Stomach (tissue), 19 donors: ENCODE data around the gene ATP12A. TPM values are rescaled to one million over a fixed set of nuclear protein-coding genes. Genes with fewer than 3 reads are reported as not detected.

Source experiments
- DNase-seq, 2 donors: peaks; one replicate each; pipeline versions ENCODE4 v3.0.0 to v3.0.0-alpha.2; 2013 to 2019
- H3K27ac ChIP-seq, 5 donors: fragments of 200-600 bp in 4 of 5; sonication (generic) in 4 of 5; one replicate each; pipeline ENCODE4 v1.5.1; 2013 to 2019; ENCODE audit warnings: mild to moderate bottlenecking in 1 of 5, moderate library complexity in 1 of 5
- H3K27me3 ChIP-seq, 3 donors: fragments of 200-600 bp; sonication (generic); one replicate each; pipeline ENCODE4 v1.5.1; 2017 to 2019; ENCODE audit warnings: mixed run types in 1 of 3
- H3K36me3 ChIP-seq, 4 donors: fragments of 200-600 bp; sonication (generic); 1 replicate in 3 of 4; 2 replicates in 1 of 4; pipeline ENCODE4 v1.5.1; 2016 to 2019
- H3K4me1 ChIP-seq, 4 donors: fragments of 200-600 bp; sonication (generic); one replicate each; pipeline ENCODE4 v1.5.1; 2016 to 2019
- H3K4me3 ChIP-seq, 4 donors: fragments of 200-600 bp; sonication (generic) in 3 of 4; one replicate each; pipeline ENCODE4 v1.5.1; 2016 to 2019; ENCODE audit warnings: mild to moderate bottlenecking in 1 of 4
- H3K9me3 ChIP-seq, 4 donors: fragments of 200-600 bp; sonication (generic); one replicate each; pipeline ENCODE4 v1.5.1; 2016 to 2019
- CTCF ChIP-seq, 7 experiments: fragments of 450-650 bp in 4 of 7; fragments of 200-600 bp in 3 of 7; sonication (generic) in 3 of 7; IDR thresholded peaks; one replicate each; pipeline ENCODE4 v1.5.1; 2016 to 2019; ENCODE audit warnings: antibody characterized with exemption in 7 of 7, control low read depth in 2 of 7, mild to moderate bottlenecking in 1 of 7
- EP300 ChIP-seq: sonication (generic); formaldehyde crosslinking; IDR thresholded peaks from one replicate; pipeline ENCODE4 v1.6.1; 2017; ENCODE audit warnings: antibody characterized with exemption
- POLR2A ChIP-seq, 4 donors: fragments of 450-650 bp; IDR thresholded peaks; one replicate each; pipeline ENCODE4 v1.6.1; 2016; ENCODE audit warnings: antibody characterized with exemption in 4 of 4, control low read depth in 2 of 4, mild to moderate bottlenecking in 1 of 4, moderate library complexity in 1 of 4
- POLR2AphosphoS5 ChIP-seq, 3 donors: sonication (generic); formaldehyde crosslinking; IDR thresholded peaks; one replicate each; pipeline ENCODE4 v1.6.1; 2016; ENCODE audit warnings: antibody characterized with exemption in 3 of 3
- WGBS, 5 donors: extraction: QIAGEN DNeasy Blood & Tissue Kit in 3 of 5; methylation state at CpG; one replicate each; pipeline versions ENCODE4 v1.1.5 to v1.1.7; 2013 to 2018; 5-methylcytosine and 5-hydroxymethylcytosine counted together
- intact Hi-C: fragments of 100-400 bp; cut with DNase I; formaldehyde crosslinking; loops from one replicate; pipeline ENCODE4 v1.15.1; 2023; ENCODE audit warnings: low total_unique reads
- long read RNA-seq, 10 donors: transcript quantifications; one replicate each; lab custom pipeline, GENCODE V29; 2026
- polyA plus RNA-seq, 3 donors: library from polyadenylated mRNA; stranded (reverse); fragments of 200-250 nt; gene quantifications; one replicate each; pipeline ENCODE4 v1.2.3, GENCODE V29; 2013
- total RNA-seq, 5 donors: library from RNA; depleted of rRNA; stranded (reverse); fragments of >200 nt; gene quantifications; one replicate each; pipeline versions ENCODE4 v1.1.0 to v1.2.3, GENCODE V29; 2014 to 2016
- donor health status: healthy with polysubstance abuse.
- donor health status: Bipolar disorder and iron deficiency.
- donor health status: healthy.

The ATP12A gene
- total RNA-seq = not detected
- polyA plus RNA-seq = under 1 TPM in 1 of 3 donors, not detected in 2; 0.08 TPM
- long read RNA-seq, donor 1 = 0 reads
- long read RNA-seq, donor 2 = 0 reads
- long read RNA-seq, donor 3 = 0 reads
- long read RNA-seq, donor 4 = 0 reads
- long read RNA-seq, donor 5 = 0 reads
- long read RNA-seq, donor 6 = 0 reads
- long read RNA-seq, donor 7 = 0 reads
- long read RNA-seq, donor 8 = 0 reads
- long read RNA-seq, donor 9 = 0 reads
- long read RNA-seq, donor 10 = 0 reads

- Histone ChIP-seq H3K9me3 (no peaks in the 10 kb centered on the region), H3K27ac (no peak within 1 kb of the TSS), H3K27me3 (peaks cover 0 to 60% (median 36%) of the 10 kb centered on the region in 3 donors), H3K4me3 (peak within 1 kb of the TSS; percentile 36 to 67 (median 49)), H3K36me3 (no peaks in the 10 kb centered on the region), H3K4me1 (peaks cover 12 to 33% (median 17%) of the 10 kb centered on the region in 4 donors)
- TF ChIP-seq EP300 (no peak), CTCF (IDR thresholded peaks at IDR 0.05) (no peak), POLR2A (IDR thresholded peaks at IDR 0.05) (no peak), POLR2AphosphoS5 (IDR thresholded peaks at IDR 0.05) (no peak)
- DNase-seq = peak; percentile 35 to 60
- WGBS, 5 donors = 1 to 6% (median 2%) methylated on average over 13 to 75 of the region's 75 CpGs
- intact Hi-C loops = no loop called here
Observed at GRCh38 chr13:24680258-24680920, at the start of gene ATP12A. ATP12A (plus strand) TSS chr13:24680408; CDS start chr13:24680744, 336 bp downstream.

GRCh38 chr13:24630851-24631620 lies 49.2 kb upstream of the ATP12A start:
- 65 to 75% (median 69%) methylated on average over 13 of the region's 13 CpGs for WGBS, 5 donors
- DNase-seq = peak; percentile 34 to 88
- intact Hi-C loops = no loop called here

GRCh38 chr13:24631922-24632321 lies 48.3 kb upstream of the ATP12A start:
- H3K27me3 ChIP-seq = no peaks in the 10 kb centered on the region
- no peak overlapping the region for H3K27ac ChIP-seq
- no peak overlapping the region for H3K4me3 ChIP-seq
- no peak for TF ChIP-seq EP300
- no peak for TF ChIP-seq POLR2AphosphoS5 (IDR thresholded peaks at IDR 0.05)
- no peak for TF ChIP-seq POLR2A (IDR thresholded peaks at IDR 0.05)
- no peak for TF ChIP-seq CTCF (IDR thresholded peaks at IDR 0.05)
- no peaks in the 10 kb centered on the region for H3K4me1 ChIP-seq
- no peaks in the 10 kb centered on the region for H3K9me3 ChIP-seq
- WGBS, 5 donors = 74 to 88% (median 82%) methylated on average over 5 of the region's 5 CpGs
- intact Hi-C loops = no loop called here
- H3K36me3 ChIP-seq = no peaks in the 10 kb centered on the region
- DNase-seq = no peak

More at GRCh38 chr13:24630851-24631620, 49.2 kb upstream of the ATP12A start:
- H3K9me3 ChIP-seq = no peaks in the 10 kb centered on the region
- no peak overlapping the region for H3K27ac ChIP-seq
- H3K36me3 ChIP-seq = no peaks in the 10 kb centered on the region
- TF ChIP-seq POLR2A (IDR thresholded peaks at IDR 0.05) (no peak), POLR2AphosphoS5 (IDR thresholded peaks at IDR 0.05) (peak in 1 of 3 donors; percentile 7), EP300 (no peak), CTCF (IDR thresholded peaks at IDR 0.05) (no peak)
- no peaks in the 10 kb centered on the region for H3K27me3 ChIP-seq
- peaks cover 0 to 4% (median 2%) of the 10 kb centered on the region in 4 donors for H3K4me1 ChIP-seq
- H3K4me3 ChIP-seq = no peak overlapping the region

GRCh38 chr13:24632382-24633121 lies 47.7 kb upstream of the ATP12A start:
- Histone ChIP-seq H3K4me3 (no peak overlapping the region), H3K27ac (no peak overlapping the region), H3K27me3 (peaks cover 0 to under 1% (median 0%) of the 10 kb centered on the region in 3 donors), H3K36me3 (no peaks in the 10 kb centered on the region), H3K9me3 (no peaks in the 10 kb centered on the region), H3K4me1 (no peaks in the 10 kb centered on the region)
- intact Hi-C loops = no loop called here
- no peak for DNase-seq
- WGBS, 5 donors = 73 to 88% (median 83%) methylated on average over 6 of the region's 6 CpGs
- TF ChIP-seq POLR2A (IDR thresholded peaks at IDR 0.05) = no peak
